Neuronal stem cell (in vitro differentiated cells): ENCODE data around the gene GIN1.
"Not testable (repeated sequence)": the region's sequence is repeated elsewhere in the genome, so short reads cannot be mapped to it uniquely, and the experiment has no call there.

Source experiments
- DNase-seq: peaks from one replicate; pipeline ENCODE4 v3.0.0-alpha.2; 2013; ENCODE audit warnings: low spot score
- H2AFZ ChIP-seq: one replicate; pipeline ENCODE4 v1.6.1; 2013; ENCODE audit warnings: mild to moderate bottlenecking, low read length, inconsistent platforms
- H2AK5ac ChIP-seq: 2 replicates; pipeline ENCODE4 v1.6.1; 2013; ENCODE audit warnings: low read depth, mild to moderate bottlenecking, inconsistent platforms, low read length, moderate library complexity, mixed read lengths
- H2BK120ac ChIP-seq: 2 replicates; pipeline ENCODE4 v1.6.1; 2013; ENCODE audit warnings: low read depth, mild to moderate bottlenecking, inconsistent platforms, low read length, moderate library complexity, mixed read lengths
- H2BK12ac ChIP-seq: one replicate; pipeline ENCODE4 v1.6.1; 2013; ENCODE audit warnings: low read length, inconsistent platforms
- H2BK15ac ChIP-seq: 2 replicates; pipeline ENCODE4 v1.6.1; 2013; ENCODE audit warnings: mild to moderate bottlenecking, low read length, inconsistent platforms, mixed read lengths
- H2BK5ac ChIP-seq: one replicate; pipeline ENCODE4 v1.6.1; 2013; ENCODE audit warnings: inconsistent platforms, mild to moderate bottlenecking, low read length, moderate library complexity
- H3K14ac ChIP-seq: one replicate; pipeline ENCODE4 v1.6.1; 2013; ENCODE audit warnings: low read length, inconsistent platforms
- H3K18ac ChIP-seq: 2 replicates; pipeline ENCODE4 v1.6.1; 2013; ENCODE audit warnings: low read length, inconsistent platforms
- H3K23ac ChIP-seq: 2 replicates; pipeline ENCODE4 v1.6.1; 2013; ENCODE audit warnings: low read depth, mild to moderate bottlenecking, mixed read lengths, low read length, inconsistent platforms; ENCODE audit not compliant: poor library complexity
- H3K27ac ChIP-seq: replicated peaks from 3 replicates; pipeline ENCODE4 v1.5.1; 2013; ENCODE audit warnings: low read length, inconsistent platforms
- H3K27me3 ChIP-seq, 3 experiments: 2 replicates each; pipeline ENCODE4 v1.6.1; 2013; ENCODE audit warnings: low read length in 3 of 3, mild to moderate bottlenecking in 2 of 3, inconsistent platforms in 1 of 3, low read depth in 1 of 3, mixed read lengths in 1 of 3, moderate library complexity in 1 of 3; ENCODE audit not compliant: control insufficient read depth in 3 of 3, insufficient read depth in 3 of 3
- H3K36me3 ChIP-seq, 2 donors: replicated peaks in 1 of 2; 2 replicates each; pipeline ENCODE4 v1.6.1; 2013; ENCODE audit warnings: low read length in 2 of 2; ENCODE audit not compliant: control insufficient read depth in 2 of 2, insufficient read depth in 2 of 2
- H3K4ac ChIP-seq: 2 replicates; pipeline ENCODE4 v1.6.1; 2013; ENCODE audit warnings: inconsistent platforms, mild to moderate bottlenecking, low read length, moderate library complexity
- H3K4me1 ChIP-seq, 2 donors: 1 replicate in 1 of 2; 2 replicates in 1 of 2; pipeline ENCODE4 v1.6.1; 2013; ENCODE audit warnings: low read length in 2 of 2, low read depth in 1 of 2; ENCODE audit not compliant: control insufficient read depth in 2 of 2, insufficient read depth in 1 of 2
- H3K4me2 ChIP-seq: one replicate; pipeline ENCODE4 v1.6.1; 2013; ENCODE audit warnings: mild to moderate bottlenecking, low read length, inconsistent platforms; ENCODE audit not compliant: insufficient read depth, poor library complexity, severe bottlenecking
- H3K4me3 ChIP-seq, 2 donors: 2 replicates each; pipeline ENCODE4 v1.5.1; 2013; ENCODE audit warnings: low read length in 2 of 2, mild to moderate bottlenecking in 2 of 2, inconsistent platforms in 1 of 2, moderate library complexity in 1 of 2
- H3K79me1 ChIP-seq: one replicate; pipeline ENCODE4 v1.6.1; 2013; ENCODE audit warnings: low read depth, mild to moderate bottlenecking, inconsistent platforms, low read length, moderate library complexity
- H3K9ac ChIP-seq: one replicate; pipeline ENCODE4 v1.6.1; 2013; ENCODE audit warnings: mild to moderate bottlenecking, low read depth, low read length, inconsistent platforms; ENCODE audit not compliant: poor library complexity
- H3K9me3 ChIP-seq, 2 donors: replicated peaks in 1 of 2; 2 replicates each; pipeline versions ENCODE3 to v1.6.1; 2013; ENCODE audit warnings: low read length in 2 of 2, mild to moderate bottlenecking in 2 of 2, inconsistent platforms in 1 of 2, low read depth in 1 of 2, mixed read lengths in 1 of 2, moderate library complexity in 1 of 2; ENCODE audit not compliant: control insufficient read depth in 2 of 2, insufficient read depth in 1 of 2
- H4K8ac ChIP-seq: one replicate; pipeline ENCODE4 v1.6.1; 2013; ENCODE audit warnings: low read depth, mild to moderate bottlenecking, inconsistent platforms, low read length, moderate library complexity
- H4K91ac ChIP-seq: one replicate; pipeline ENCODE4 v1.6.1; 2013; ENCODE audit warnings: low read length, low read depth, mild to moderate bottlenecking, inconsistent platforms; ENCODE audit not compliant: poor library complexity
- WGBS, 2 donors: extraction: QIAGEN DNeasy Blood & Tissue Kit; methylation state at CpG; one replicate each; pipeline ENCODE4 v1.1.7; 2013; ENCODE audit warnings: missing lambda C conversion rate in 2 of 2, mixed read lengths in 1 of 2; ENCODE audit not compliant: insufficient read length in 2 of 2, insufficient replicate concordance in 1 of 2; ENCODE audit errors: extremely low coverage in 2 of 2; 5-methylcytosine and 5-hydroxymethylcytosine counted together

GIN1 gene

DNA sequence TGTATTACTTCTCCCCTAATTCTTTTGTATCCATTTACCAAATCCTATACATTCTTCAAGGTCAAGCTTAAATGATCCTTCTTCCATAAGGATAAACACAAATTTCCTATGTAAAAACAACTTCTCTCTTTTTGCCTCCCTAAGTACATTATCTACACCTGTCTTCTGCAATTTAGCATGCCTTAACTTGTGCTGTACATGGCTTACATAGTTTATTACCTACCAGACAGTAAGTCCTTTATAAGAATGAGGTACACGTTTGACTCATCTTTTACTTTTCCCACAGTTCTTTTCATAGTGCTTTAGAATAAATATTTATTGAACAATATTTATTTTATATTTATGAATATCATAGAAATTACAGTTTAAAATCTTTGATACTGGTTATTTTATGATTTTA lies 33.4 kb downstream of the GIN1 start:
- no CpG with 5 or more reads among the region's 1 CpG for WGBS, 2 donors
- H4K8ac ChIP-seq, result no peak overlapping the region

DNA sequence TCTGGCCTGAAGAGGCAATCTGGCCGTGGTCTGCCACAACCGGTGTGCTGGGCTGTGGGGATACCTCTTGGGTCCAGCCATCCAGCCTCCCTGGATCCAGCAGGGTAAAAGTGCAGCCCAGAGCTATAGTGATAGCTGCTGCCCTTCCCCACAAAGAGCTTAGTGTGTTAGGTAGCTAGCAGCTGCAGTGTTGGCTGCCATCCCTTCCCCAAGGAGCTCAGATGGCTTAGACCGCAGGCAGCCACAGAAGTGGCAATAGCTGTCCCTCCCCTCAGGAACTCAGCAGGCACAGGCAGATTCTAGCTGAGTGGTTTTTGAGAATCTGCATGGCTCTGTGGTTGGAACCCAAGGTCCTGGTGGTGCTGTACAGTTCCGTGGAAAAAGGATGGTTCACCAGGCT lies 40.1 kb downstream of the GIN1 start:
- H3K4me1 ChIP-seq, result no peaks in the 10 kb centered on the region
- H3K4me3 ChIP-seq, result no peak overlapping the region
- peaks cover 0 to 1% (median 0%) of the 10 kb centered on the region in 3 experiments for H3K27me3 ChIP-seq
- H4K8ac ChIP-seq, result no peak overlapping the region
- H2BK12ac ChIP-seq, result no peak overlapping the region
- no peak overlapping the region for H2AK5ac ChIP-seq
- no peak overlapping the region for H3K4ac ChIP-seq
- no peak overlapping the region for H3K14ac ChIP-seq
- peaks cover 0 to 1% of the 10 kb centered on the region in 2 donors for H3K36me3 ChIP-seq
- no peaks in the 10 kb centered on the region for H3K79me1 ChIP-seq
- no peak overlapping the region for H3K9ac ChIP-seq
- H3K9me3 ChIP-seq, result peaks cover 12 to 14% of the 10 kb centered on the region in 2 donors
- H3K4me2 ChIP-seq, result no peak overlapping the region
- DNase-seq, result no peak
- H3K27ac ChIP-seq, result no peak overlapping the region
- H2BK5ac ChIP-seq, result no peak overlapping the region
- WGBS, 2 donors, result no CpG with 5 or more reads among the region's 4 CpGs
- no peak overlapping the region for H2AFZ ChIP-seq
- peak overlapping the region; percentile 34 for H3K23ac ChIP-seq
- H4K91ac ChIP-seq, result no peak overlapping the region
- no peak overlapping the region for H3K18ac ChIP-seq
- H2BK15ac ChIP-seq, result no peak overlapping the region
- no peak overlapping the region for H2BK120ac ChIP-seq

More for the DNA sequence above, 33.4 kb downstream of the GIN1 start:
- H2BK15ac ChIP-seq, result no peak overlapping the region
- no peak overlapping the region for H3K4ac ChIP-seq
- no peak for DNase-seq
- no peak overlapping the region for H3K4me3 ChIP-seq
- H3K36me3 ChIP-seq, result peaks cover 0 to 26% of the 10 kb centered on the region in 2 donors
- no peak overlapping the region for H3K14ac ChIP-seq
- H3K9me3 ChIP-seq, result peaks cover 2 to 13% of the 10 kb centered on the region in 2 donors
- no peaks in the 10 kb centered on the region for H3K27me3 ChIP-seq
- no peak overlapping the region for H4K91ac ChIP-seq
- no peaks in the 10 kb centered on the region for H3K4me1 ChIP-seq
- no peak overlapping the region for H3K27ac ChIP-seq
- H2BK5ac ChIP-seq, result no peak overlapping the region
- no peak overlapping the region for H3K9ac ChIP-seq
- no peak overlapping the region for H3K18ac ChIP-seq
- no peak overlapping the region for H2BK12ac ChIP-seq
- no peak overlapping the region for H3K4me2 ChIP-seq
- H2AFZ ChIP-seq, result no peak overlapping the region
- H3K79me1 ChIP-seq, result no peaks in the 10 kb centered on the region
- H2BK120ac ChIP-seq, result no peak overlapping the region
- H2AK5ac ChIP-seq, result no peak overlapping the region
- no peak overlapping the region for H3K23ac ChIP-seq

DNA sequence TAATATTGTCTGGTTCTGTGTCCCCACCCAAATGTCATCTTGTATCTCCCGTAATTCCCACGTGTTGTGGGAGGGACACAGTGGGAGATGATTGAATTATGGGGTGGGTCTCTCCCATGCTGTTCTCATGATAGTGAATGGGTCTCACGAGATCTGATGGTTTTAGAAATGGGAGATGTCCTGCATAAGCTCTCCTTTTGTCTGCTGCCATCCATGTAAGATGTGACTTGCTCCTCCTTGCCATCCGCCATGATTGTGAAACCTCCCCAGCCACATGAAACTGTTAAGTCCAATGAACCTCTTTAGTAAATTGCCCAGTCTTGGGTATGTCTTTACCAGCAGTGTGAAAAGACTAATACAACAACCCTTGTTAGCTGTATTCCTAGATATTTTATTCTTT lies 44.5 kb downstream of the GIN1 start:
- H3K27me3 ChIP-seq, result peaks cover 0 to 1% (median 0%) of the 10 kb centered on the region in 3 experiments
- H3K23ac ChIP-seq, result no peak overlapping the region
- no peaks in the 10 kb centered on the region for H3K79me1 ChIP-seq
- H4K8ac ChIP-seq, result no peak overlapping the region
- no peak for DNase-seq
- no peak overlapping the region for H3K14ac ChIP-seq
- no peak overlapping the region for H2BK5ac ChIP-seq
- H2BK12ac ChIP-seq, result no peak overlapping the region
- no peak overlapping the region for H2BK15ac ChIP-seq
- H3K4ac ChIP-seq, result no peak overlapping the region
- no peak overlapping the region for H3K18ac ChIP-seq
- peaks cover 12 to 15% of the 10 kb centered on the region in 2 donors for H3K9me3 ChIP-seq
- H3K27ac ChIP-seq, result no peak overlapping the region
- H4K91ac ChIP-seq, result no peak overlapping the region
- peaks cover 0 to 1% of the 10 kb centered on the region in 2 donors for H3K36me3 ChIP-seq
- no peak overlapping the region for H3K9ac ChIP-seq
- H2BK120ac ChIP-seq, result no peak overlapping the region
- H3K4me1 ChIP-seq, result no peaks in the 10 kb centered on the region
- no peak overlapping the region for H3K4me3 ChIP-seq
- WGBS, 2 donors, result no CpG with 5 or more reads among the region's 4 CpGs
- no peak overlapping the region for H2AFZ ChIP-seq
- no peak overlapping the region for H2AK5ac ChIP-seq
- H3K4me2 ChIP-seq, result no peak overlapping the region

DNA sequence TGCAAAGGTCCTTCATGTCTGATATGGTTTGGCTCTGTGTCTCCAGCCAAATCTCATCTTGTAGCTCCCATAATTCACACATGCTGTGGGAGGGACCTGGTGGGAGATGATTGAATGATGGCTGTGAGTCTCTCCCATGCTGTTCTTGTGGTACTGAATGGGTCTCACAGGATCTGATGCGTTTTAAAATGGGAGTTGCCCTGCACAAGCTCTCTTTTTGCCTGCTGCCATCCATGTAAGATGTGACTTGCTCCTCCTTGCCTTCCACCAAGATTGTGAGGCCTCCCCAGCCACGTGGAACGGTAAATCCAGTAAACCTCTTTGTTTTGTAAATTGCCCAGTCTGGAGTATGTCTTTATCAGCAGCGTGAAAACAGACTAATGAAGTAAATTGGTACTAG lies 46.4 kb downstream of the GIN1 start:
- H3K36me3 ChIP-seq, H2BK120ac ChIP-seq, H3K4me2 ChIP-seq, H4K8ac ChIP-seq, H3K4ac ChIP-seq, H2BK5ac ChIP-seq, H3K23ac ChIP-seq, H2BK12ac ChIP-seq, H3K79me1 ChIP-seq, H3K27ac ChIP-seq, H3K14ac ChIP-seq, H2AK5ac ChIP-seq, H2BK15ac ChIP-seq, H3K18ac ChIP-seq, H3K27me3 ChIP-seq, H3K4me1 ChIP-seq, DNase-seq, H2AFZ ChIP-seq, H4K91ac ChIP-seq, H3K4me3 ChIP-seq, H3K9ac ChIP-seq: not testable (repeated sequence)
- peaks cover 5 to 12% of the 10 kb centered on the region in 2 donors for H3K9me3 ChIP-seq
- WGBS, 2 donors, result no CpG with 5 or more reads among the region's 4 CpGs
